HG03457 (cell line): ENCODE measurements around the gene IQCE.
"Not testable (repeated sequence)": the region's sequence is repeated elsewhere in the genome, so short reads cannot be mapped to it uniquely, and the experiment has no call there.

ENCODE experiments used
- ATAC-seq: cut with Tn5 transposase; IDR thresholded peaks from one replicate; pipeline ENCODE4 v1.9.1; 2021; ENCODE audit warnings: moderate number of reproducible peaks; ENCODE audit not compliant: unreplicated experiment

The IQCE gene

DNA sequence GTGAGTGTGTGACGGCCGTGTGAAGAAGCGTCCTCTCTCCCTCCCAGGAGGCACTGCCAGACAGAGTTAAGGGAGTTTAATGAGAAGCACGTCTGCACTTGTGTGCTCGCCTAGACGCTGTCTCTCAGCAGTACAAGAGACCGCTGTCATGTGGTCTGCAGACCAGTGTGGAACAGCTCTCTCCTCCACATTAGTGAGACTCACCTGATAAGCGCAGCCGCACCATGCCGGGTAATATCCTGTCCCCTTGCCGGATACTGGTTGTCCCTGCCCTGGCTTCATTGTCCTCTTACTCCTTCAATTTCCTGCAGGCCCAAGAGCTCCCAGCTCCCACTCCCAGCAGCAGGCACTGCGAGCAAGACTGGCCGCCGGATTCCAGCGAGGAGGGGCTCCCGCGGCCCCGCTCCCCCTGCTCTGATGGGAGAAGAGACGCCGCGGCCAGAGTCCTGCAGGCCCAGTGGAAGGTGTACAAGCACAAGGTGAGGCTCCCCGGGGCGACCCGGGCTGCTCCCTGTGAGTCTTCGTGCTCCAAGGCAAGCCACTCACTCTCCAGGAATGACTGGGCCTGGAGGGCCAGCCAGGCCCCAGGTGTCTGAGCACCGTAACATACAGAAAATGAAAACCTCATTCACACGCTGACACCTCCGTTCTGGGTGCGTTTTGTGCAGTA lies 39.5 kb downstream of the IQCE start:
- ATAC-seq: no peak

DNA sequence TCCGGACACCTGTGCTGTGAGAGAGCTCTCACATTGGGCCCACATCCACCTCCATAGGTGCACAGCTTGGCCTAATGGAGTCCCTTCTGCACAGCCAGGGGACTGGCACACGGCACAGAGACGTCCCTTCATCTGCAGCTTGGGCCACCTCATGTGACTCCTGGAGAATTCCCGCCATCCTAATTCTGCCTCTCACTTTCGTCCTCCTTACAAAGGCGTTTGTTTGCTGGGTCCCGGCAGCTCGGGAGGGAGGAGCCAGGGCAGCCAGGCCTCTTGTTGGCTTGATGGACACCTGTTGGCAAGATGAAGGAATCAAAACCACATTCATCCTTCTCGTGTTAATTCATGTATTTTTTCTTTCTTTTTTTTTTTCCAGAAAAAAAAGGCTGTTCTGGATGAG lies 42.3 kb downstream of the IQCE start:
- ATAC-seq: no peak

DNA sequence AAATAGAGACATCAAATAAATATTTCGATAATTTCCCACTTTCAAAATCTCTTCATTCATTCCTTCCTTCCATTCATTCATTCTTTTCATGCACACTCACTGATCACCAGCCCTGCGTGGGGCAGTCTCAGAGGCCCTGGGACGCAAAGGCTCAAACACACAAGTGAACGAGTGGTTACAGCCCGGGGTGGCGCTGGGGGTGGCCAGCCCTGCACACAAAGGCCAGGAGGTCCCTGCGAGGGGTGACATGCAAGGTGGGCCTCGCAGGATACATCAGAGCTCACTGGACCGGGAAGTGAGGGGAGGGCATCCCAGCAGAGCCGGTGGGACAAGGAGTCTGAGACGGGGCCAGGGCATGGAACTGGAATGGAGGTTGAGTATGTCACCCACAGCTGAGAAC lies 43.1 kb downstream of the IQCE start:
- ATAC-seq: no peak

DNA sequence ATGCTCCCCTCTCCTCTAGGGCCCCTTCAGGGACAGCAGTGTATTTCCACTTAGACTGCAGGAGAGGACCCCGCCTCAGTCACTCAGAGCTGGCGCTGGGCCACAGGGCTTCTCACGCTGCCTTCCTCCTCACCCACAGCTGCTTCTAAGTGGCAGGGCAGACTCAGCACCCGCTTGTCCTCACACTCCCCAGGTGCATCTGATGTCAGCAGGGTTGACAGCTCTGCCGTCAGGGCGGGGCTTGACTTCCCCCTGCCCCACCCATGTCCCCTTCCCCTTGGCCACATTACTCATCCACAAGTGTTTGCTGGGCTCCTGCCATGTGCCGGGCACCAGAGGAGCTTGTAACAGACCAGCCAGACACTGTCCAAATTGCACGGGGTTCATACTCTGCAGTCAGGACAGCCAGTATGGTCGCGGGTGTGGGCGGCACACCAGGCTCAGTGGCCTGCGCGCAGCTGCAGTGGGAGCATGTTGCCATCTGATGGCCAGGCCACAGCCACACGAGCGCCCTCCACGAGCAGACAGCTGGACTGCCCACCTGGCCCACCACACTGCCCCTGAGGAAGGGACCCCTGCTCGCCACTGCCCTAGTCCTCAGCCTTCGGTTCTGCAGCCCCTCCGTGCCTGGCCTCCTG lies 43.7 kb downstream of the IQCE start:
- ATAC-seq: no peak

DNA sequence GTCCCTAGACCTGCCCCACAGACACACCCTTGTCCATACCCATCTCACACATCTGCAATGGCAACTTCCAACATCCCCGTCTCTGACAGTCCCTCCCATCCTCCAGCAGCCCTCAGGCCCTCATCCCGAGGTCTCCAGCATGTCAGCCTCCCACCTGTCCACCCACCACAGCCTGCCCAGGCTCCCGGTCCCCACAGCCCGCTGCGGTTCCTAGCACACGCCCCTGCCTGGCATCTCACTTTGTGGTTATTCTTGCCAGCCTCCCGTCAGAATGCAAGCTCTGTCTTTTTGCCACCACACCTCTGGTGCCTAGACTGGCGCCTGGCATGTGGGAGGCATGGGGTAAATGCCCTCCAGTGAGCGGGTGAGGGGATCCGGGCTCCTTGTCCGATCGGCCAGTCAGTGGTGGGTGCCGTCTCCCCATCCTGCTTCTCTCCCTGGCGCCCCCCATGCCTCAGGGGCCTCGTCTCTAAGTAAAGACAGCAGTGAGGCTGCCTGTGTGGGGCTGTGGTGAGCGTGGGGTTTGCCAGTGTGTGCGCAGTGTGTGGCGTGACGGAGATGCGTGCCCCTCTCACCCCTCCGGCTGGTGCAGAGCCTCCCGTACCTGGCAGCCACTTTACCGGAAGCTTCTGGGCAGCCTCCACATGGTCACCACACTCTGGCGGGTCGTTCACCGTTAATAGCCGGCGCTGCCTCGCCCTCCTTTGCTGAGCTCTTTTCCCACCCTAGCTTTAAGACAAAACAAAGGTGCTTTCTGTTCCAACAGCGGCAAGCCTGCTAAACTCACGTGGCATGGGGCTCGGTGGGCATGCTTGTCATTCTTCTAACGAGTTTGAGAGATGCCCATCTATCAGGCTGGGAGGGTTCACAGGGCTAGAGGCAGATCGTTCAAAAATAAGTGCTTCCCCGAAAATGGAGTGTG lies 44.5 kb downstream of the IQCE start:
- ATAC-seq: no peak

DNA sequence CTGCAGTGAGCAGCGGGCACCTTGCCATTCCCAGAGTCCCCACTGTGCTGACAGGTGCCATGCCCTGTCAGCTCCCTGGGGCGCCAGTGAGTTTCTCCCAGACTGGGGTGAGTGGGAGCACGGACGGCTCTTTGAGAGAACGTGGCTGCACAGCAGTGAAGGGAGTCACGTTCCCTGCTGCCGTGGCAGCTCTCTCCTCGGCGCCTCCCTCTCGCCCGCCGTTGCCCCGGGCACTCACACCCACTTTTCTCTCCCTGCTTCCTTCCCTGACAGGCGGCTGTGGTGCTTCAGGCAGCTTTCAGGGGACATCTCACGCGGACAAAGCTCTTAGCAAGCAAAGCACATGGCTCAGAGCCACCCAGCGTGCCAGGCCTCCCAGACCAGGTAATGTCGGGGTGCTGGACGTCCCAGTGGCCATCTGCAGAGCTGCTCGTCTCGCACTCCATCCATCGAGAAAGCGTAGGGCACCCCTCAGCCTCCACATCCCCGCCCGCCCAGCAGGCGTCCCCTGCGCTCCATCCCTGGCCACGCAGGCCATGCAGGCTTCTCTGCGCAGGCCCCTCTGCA lies 45.9 kb downstream of the IQCE start:
- no peak for ATAC-seq

DNA sequence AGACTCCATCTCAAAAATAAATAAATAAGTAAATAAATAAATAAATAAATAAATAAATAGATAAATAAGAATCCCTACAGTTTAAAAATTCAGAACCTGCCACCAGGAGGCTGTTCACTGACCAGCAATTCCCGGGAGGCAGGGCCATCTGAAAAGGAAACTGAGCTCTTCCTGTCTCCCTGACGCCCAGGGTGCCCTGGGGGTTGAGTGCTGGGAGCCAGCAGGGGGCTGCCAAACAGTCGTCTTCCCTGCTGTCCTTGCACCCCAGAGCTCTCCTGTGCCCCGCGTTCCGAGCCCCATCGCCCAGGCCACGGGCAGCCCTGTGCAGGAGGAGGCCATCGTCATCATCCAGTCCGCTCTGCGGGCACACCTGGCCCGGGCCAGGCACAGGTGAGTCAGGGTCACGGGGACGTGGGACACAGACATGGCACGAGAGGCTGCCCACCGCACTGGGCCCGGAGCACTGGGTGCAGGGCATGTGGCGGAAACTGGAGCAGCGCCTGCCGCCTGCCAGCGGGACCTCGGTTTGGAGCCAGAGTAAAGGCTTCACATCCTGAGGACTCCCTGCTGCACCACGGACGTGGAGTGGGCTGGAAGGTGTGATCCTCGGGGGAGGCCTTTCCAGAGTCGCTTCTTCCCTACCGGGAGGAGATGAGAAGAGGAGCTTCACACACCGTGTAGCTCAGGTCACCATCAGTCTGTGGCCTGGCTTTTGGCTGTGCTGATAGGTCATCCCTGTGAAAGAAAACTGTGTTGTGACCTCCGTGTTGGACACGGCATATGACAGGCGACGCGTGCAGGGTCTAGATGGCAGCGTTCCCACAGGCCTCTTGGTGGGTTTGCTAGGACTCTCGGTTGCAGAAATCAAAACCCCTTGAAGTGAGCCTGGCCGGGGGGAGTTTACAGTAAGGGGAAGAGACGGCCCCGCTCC lies 47.1 kb downstream of the IQCE start:
- no peak for ATAC-seq

DNA sequence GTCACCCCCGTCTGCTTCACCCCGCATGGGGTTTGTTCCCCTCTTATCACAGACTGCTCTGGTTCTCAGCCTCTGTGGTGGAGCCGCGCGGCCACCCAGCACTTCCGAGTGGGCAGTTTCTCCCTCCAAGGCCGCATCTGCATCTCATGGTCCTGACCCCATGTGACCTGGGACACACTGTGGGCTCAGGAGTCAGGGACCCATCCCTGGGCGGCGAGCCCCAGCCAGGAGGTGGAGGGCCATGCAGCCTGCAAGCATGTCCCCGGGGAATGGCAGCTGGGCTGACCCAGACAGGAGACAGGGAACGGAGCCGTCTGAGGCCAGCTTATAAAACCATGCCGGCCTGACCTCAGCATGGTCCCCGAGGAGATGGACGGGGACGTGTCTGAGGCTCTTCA lies 47.8 kb downstream of the IQCE start:
- no peak for ATAC-seq

DNA sequence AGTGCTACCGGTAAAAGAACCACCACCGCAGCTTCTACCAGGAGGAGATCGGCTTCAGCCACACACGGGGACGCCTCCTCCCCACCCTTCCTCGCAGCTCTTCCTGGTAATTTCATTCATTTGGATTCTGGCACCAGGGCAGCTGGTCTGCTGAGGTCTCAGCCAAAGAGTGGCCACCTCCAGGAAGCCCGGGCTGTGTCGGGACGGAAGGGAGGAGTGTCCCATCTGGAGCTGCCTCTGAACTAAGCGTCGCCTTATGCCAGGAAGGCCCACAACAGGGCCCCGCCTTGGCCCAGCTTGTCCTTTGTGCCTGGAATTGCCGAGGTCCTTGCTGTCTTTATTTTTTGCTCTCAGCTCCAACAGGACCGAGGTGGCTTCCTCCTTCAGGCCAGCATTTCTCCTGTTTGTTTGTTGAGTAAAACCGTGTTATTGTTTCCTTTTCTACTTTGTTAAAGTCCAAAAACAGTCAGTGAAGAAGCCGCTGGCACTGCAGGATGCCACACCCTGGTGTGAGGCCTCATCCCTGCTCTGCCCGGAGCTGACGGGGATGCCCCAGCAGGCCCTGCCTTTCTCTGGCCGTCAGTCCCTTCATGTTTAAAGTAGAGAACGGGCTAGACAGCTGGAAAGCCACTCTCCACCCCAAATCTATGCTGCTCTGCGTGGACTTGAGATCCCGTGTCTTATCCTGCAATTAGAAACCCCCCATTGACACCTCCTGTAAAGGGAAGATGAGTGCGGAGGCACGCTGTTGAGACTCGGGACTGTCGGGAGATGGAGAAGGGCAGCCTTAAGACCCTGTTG lies 48.5 kb downstream of the IQCE start:
- ATAC-seq: no peak

DNA sequence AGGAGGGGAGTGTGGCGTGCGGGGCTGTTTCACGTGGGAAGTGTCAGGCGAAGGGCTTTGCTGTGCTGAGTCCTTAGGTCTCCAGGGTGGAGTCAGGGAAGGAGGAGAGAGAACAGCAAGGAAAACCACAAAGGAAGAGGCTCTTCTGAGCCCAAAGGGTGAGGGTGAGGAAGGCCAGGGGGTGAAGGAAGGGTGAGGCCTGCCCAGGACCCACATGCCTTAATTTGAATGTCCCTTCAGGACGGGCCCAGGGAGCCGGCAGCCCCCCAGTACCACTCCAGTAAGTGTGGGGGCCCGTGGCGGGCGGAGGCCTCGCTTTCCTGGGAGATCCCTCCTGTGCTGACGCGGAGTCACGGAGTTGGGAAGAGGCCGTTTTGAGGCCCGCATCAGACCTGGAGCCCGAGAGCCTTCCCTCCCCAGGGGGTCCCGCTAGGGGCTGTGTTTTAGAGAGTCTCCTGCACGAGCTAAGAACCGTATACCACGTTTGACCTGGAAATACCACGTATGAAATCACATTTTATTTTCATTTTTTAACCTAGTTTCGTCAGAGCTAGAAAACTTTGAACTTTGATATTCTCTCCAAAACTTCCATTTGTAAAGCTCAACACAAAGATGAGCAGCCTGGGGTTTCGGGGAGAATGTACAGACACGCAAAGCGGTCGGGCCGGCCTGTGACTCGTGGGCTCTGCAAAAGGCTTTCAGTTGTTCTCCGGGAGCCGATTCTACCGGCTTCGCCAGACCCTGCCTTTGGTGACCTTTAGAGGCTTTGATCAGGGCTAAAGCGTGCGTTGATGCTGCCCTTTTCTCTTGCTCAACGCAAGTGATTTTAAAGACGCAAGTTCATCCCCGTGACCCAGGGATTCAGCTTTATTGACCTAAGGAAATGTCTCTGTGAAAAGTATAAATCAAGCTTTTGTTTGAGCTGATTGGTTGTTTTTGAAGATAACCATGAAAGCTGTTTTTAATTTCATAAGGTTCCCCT lies 49.4 kb downstream of the IQCE start:
- no peak for ATAC-seq

DNA sequence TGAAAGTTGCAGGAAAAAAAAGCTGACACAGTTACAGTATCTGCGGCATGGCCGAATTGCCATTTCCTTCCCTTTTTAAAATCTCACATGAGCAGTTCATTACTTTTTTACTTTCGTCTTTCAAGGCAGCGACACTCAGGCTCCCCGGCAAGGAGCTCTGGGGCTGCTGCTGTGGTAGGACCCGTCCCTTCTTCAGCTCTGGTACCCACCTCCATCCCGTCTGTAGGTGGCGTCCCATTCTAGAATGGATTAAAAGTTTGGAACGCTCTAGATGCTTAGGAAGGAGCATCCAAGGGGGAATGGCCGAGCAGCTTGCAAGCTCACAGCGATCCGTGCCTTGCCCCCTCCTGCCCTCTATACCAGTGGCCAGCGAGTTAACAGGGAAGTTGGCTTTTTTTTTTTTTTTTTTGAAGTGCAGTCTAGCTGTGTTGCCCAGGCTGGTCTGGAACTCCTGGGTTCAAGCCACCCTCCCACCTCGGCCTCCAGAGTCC lies 50.2 kb downstream of the IQCE start:
- ATAC-seq: no peak

DNA sequence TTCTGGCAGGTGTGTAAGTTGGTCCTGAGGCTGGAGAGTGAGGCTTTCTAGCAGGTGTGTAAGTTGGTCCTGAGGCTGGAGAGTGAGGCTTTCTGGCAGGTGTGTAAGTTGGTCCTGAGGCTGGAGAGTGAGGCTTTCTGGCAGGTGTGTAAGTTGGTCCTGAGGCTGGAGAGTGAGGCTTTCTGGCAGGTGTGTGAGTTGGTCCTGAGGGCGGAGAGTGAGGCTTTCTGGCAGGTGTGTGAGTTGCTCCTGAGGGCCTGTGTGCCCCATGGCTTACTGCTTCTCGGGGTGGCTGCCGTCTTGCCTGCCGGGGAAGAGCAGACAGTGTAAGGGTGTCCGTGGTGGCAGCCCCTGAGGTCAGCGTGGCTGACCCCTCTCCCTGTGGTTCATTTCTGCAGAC lies 50.9 kb downstream of the IQCE start:
- ATAC-seq: not testable (repeated sequence)

DNA sequence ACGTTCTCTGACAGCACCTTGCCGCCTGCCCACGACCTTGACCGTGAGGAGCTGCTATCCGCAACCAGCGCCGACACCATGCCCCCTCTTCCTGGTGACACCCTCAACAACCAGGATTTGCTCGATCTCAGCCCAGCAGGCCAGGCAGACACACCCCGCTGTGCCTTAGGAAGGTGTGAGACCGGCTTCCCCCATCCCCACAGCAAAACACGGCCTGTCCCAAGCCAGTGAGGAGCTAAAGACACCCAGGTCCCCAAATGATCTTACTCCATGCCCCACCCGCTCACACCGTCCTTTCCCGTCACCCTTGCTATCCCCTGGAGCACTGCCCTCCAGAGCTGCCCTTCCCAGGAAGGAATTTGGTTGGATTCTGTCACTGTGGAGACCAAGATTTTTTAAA lies 51.7 kb downstream of the IQCE start:
- ATAC-seq: no peak

DNA sequence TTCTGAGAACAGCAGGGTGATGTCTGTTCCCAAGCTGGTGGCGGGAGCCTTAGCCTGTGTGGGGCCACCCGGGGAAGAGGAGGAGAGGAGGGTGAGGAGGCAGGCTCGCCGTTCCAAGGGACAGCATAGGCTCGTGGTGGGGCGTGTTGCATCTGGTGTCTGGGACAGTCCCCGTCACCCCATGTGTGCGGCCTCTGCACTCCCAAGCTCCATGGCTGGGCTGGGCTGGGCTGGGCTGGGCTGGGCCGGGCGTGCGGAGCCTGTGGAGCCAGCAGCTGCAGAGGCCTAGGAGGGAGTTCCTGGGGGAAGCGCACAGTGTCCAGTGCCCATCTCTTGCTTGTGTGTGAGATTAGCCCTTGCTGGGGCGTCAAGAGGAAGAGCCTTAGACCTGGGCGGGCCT lies 52.1 kb downstream of the IQCE start:
- ATAC-seq: no peak

DNA sequence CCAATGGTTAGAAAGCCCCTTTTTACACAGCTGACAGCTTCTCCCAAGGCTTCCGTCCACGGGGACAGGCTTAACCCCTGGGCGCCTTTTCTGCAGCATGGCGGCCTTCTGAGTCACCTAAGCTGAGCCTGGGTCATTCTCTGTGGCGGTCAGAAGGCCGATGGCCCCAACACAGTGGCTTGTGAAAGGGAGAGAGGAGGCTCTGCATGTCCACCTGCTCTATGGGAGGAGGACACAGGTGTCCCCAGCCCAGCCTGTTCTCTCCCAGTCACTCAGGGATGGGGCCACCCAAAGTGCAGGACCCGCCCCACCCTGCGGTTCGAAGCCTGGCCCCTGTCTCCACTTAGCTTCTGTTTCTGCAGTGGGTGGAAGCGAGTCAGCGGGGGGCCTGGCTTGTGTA lies 52.6 kb downstream of the IQCE start:
- no peak for ATAC-seq

DNA sequence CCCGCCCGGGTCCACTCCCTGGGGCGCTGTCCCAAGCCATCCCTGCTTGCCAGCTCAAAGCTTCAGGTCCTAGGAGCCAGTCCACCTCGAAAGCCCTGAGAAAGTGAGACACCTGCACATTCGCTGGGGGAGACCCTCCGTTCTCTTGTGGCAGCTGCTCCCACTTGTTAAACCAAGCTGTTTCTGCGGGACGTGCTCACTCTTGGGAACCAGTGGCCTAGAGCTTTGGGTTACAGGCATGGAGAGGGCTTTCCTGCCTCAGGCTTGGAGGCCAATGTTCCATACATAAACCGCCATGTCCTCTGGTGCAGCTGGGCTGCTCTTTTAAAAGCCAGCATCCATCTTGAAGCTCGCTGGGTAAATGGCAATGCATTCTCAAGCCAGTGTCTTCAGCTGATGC lies 53.1 kb downstream of the IQCE start:
- ATAC-seq: no peak

DNA sequence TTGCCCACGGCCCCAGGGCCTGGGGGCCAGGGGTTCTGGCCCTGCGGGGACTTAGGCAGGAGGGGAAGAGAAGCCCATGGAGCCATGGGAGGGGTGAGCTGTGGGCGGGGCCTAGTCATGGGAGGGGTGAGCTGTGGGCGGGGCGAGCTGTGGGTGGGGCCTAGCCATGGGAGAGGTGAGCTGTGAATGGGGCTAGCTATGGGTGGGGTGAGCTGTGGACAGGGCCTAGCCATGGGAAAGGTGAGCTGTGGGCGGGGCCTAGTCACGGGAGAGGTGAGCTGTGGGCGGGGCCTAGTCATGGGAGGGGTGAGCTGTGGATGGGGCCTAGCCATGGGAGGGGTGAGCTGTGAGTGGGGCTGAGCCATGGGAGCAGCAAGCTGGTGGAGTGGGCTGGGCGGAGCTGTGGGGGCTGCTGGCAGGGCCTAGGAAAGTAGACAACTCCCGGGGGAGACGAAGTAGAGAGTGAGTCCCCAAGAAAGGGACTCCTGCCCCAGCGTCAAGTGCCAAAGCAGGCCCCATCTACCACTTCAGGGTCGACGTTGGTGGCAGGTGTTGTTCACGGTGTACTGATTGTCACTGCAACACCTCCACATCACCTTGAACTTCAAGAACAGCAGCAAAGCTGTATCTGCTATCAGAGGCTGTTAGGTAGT lies 53.8 kb downstream of the IQCE start:
- no peak for ATAC-seq
